ENCODE data around the gene LLGL2. TPM values are rescaled to one million over a fixed set of nuclear protein-coding genes. Genes with fewer than 3 reads are reported as not detected.

The LLGL2 gene
- total RNA-seq, 1 experiment from 2014 or later, result 28.9 TPM

GRCh38 chr17:75619506-75620431 is 94.3 kb downstream of the LLGL2 start:
- peak; percentile 86 for DNase-seq (ENCODE audit: low spot score)
- in situ Hi-C loops (cut with HindIII; ENCODE audit: low sequenced_read_pairs), result no loop called here

- DNase-seq (ENCODE audit: low spot score), result no peak
- in situ Hi-C loops (cut with HindIII; ENCODE audit: low sequenced_read_pairs), result no loop called here
Observed at GRCh38 chr17:75621489-75621888, 96.0 kb downstream of the LLGL2 start.

- DNase-seq (ENCODE audit: low spot score), result no peak
- in situ Hi-C loops (cut with HindIII; ENCODE audit: low sequenced_read_pairs), result no loop called here
Observed at GRCh38 chr17:75622076-75622475, 96.6 kb downstream of the LLGL2 start.

GRCh38 chr17:75622771-75623273 is 97.3 kb downstream of the LLGL2 start:
- in situ Hi-C loops (cut with HindIII; ENCODE audit: low sequenced_read_pairs), result no loop called here
- DNase-seq (ENCODE audit: low spot score), result no peak

- in situ Hi-C loops (cut with HindIII; ENCODE audit: low sequenced_read_pairs), result no loop called here
- no peak for DNase-seq (ENCODE audit: low spot score)
Observed at GRCh38 chr17:75623386-75623785, 97.9 kb downstream of the LLGL2 start.

GRCh38 chr17:75624021-75624420 is 98.5 kb downstream of the LLGL2 start:
- DNase-seq (ENCODE audit: low spot score), result no peak
- in situ Hi-C loops (cut with HindIII; ENCODE audit: low sequenced_read_pairs), result no loop called here

Other genes with a start within 250 kb of the LLGL2 start
- gene SLC25A19, start 236.3 kb upstream of the LLGL2 start, total RNA-seq (2014; rRNA removed; shearing (Covaris generic)), result 14.7 and 15.6 TPM in 2 replicates
- 176 and 195 TPM in 2 replicates for gene GRB2, start 120.0 kb upstream of the LLGL2 start, total RNA-seq (2014; rRNA removed; shearing (Covaris generic))
- 50.3 and 53.2 TPM in 2 replicates for gene TMEM94, start 69.1 kb upstream of the LLGL2 start, total RNA-seq (2014; rRNA removed; shearing (Covaris generic))
- gene CASKIN2, start 10.2 kb upstream of the LLGL2 start, total RNA-seq (2014; rRNA removed; shearing (Covaris generic)), result 11.6 and 11.8 TPM in 2 replicates
- 47.2 and 56.3 TPM in 2 replicates for gene TSEN54, start 9.2 kb upstream of the LLGL2 start, total RNA-seq (2014; rRNA removed; shearing (Covaris generic))
- gene MYO15B, start 62.1 kb downstream of the LLGL2 start, total RNA-seq (2014; rRNA removed; shearing (Covaris generic)), result 0.18 and 3.9 TPM in 2 replicates
- not detected in 2 replicates for gene SMIM5, start 107.7 kb downstream of the LLGL2 start, total RNA-seq (2014; rRNA removed; shearing (Covaris generic))
- 16.7 and 40.0 TPM in 2 replicates for gene RECQL5, start 141.5 kb downstream of the LLGL2 start, total RNA-seq (2014; rRNA removed; shearing (Covaris generic))
- gene SAP30BP, start 141.6 kb downstream of the LLGL2 start, total RNA-seq (2014; rRNA removed; shearing (Covaris generic)), result 94.1 and 162 TPM in 2 replicates
- 0.06 TPM in 1 of 2 replicates, not detected in the other for gene ITGB4, start 195.8 kb downstream of the LLGL2 start, total RNA-seq (2014; rRNA removed; shearing (Covaris generic))
- 68.3 and 87.8 TPM in 2 replicates for gene GALK1, start 239.5 kb downstream of the LLGL2 start, total RNA-seq (2014; rRNA removed; shearing (Covaris generic))

Measured in G401 (cell line).